Lower leg skin (tissue), 4 donors: ENCODE measurements around the gene ALG1. TPM values are rescaled to one million over a fixed set of nuclear protein-coding genes. Genes with fewer than 3 reads are reported as not detected.
A peak's percentile ranks its signal among the peaks of the same experiment; 100 is the strongest.
"Not testable (repeated sequence)": the region's sequence is repeated elsewhere in the genome, so short reads cannot be mapped to it uniquely, and the experiment has no call there.

Experiments used
- DNase-seq, 2 donors: peaks; one replicate each; pipeline ENCODE4 v3.0.0-alpha.2; 2019; ENCODE audit warnings: low spot score in 2 of 2
- H3K4me3 ChIP-seq: fragments of 200-600 bp; sonication (generic); 2 replicates; pipeline ENCODE4 v1.5.1; 2017; ENCODE audit warnings: mild to moderate bottlenecking, low read depth; ENCODE audit not compliant: poor library complexity, severe bottlenecking
- CTCF ChIP-seq, 3 donors: fragments of 450-650 bp; IDR thresholded peaks; one replicate each; pipeline ENCODE4 v1.5.1; 2016; ENCODE audit warnings: antibody characterized with exemption in 3 of 3, mild to moderate bottlenecking in 3 of 3, moderate library complexity in 2 of 3
- POLR2A ChIP-seq, 2 donors: fragments of 450-650 bp; IDR thresholded peaks; one replicate each; pipeline ENCODE4 v1.6.1; 2016 to 2017; ENCODE audit warnings: antibody characterized with exemption in 2 of 2, mild to moderate bottlenecking in 1 of 2, moderate library complexity in 1 of 2
- WGBS, 2 donors: methylation state at CpG; one replicate each; pipeline ENCODE4 v1.1.5; 2018; 5-methylcytosine and 5-hydroxymethylcytosine counted together
- intact Hi-C: fragments of 100-400 bp; cut with DNase I; formaldehyde crosslinking; loops from one replicate; pipeline ENCODE4 v1.15.0; 2023; ENCODE audit warnings: low total_unique reads
- total RNA-seq, 4 donors: library from RNA; depleted of rRNA; stranded (reverse); fragments of >200 nt; gene quantifications; one replicate each; pipeline ENCODE4 v1.1.0, GENCODE V29; 2016

ALG1 gene
- total RNA-seq, 4 donors from 2014 or later = 10.9 to 31.5 (median 17.0) TPM

GRCh38 chr16:5105039-5105438, 33.4 kb downstream of the ALG1 start:
- DNase-seq, intact Hi-C loops, H3K4me3 ChIP-seq: not testable (repeated sequence)
- 51 to 53% methylated on average over 5 of the region's 5 CpGs for WGBS, 2 donors

GRCh38 chr16:5108505-5109158, 37.0 kb downstream of the ALG1 start:
- WGBS, 2 donors = 91 to 96% methylated on average over 25 to 27 of the region's 27 CpGs
- no peak for TF ChIP-seq POLR2A (IDR thresholded peaks at IDR 0.05)
- TF ChIP-seq CTCF (IDR thresholded peaks at IDR 0.05) = no peak
- intact Hi-C loops = no loop called here
- DNase-seq = no peak
- H3K4me3 ChIP-seq = no peak overlapping the region

GRCh38 chr16:5110933-5111332, 39.3 kb downstream of the ALG1 start:
- H3K4me3 ChIP-seq, DNase-seq, intact Hi-C loops: not testable (repeated sequence)
- 76 to 84% methylated on average over 10 of the region's 10 CpGs for WGBS, 2 donors

DNA sequence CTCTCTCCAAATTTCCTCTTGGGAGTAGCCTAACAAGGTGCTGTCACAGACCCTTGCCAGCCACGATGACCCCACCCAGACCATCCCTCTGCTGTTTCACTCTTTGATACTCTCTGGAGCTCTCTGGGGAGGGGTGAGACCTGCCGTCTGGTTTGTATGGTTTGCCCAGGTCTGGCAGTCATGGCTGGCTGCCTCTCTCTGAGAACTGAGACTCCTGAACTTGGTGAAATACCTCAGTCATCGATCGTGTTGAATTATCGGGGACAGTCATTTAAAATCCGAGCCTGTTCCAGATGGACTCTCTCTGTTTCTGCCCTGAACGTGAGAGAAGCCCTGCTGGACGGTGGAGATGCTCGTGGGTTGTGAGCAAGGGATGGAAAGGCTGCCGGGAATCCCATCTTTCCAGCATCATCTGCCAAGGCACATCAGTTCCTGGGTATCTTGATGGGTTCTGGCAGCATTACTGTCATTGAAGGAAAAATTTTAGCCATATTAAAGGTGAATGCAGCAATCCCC, 45.2 kb downstream of the ALG1 start:
- H3K4me3 ChIP-seq, intact Hi-C loops, DNase-seq: not testable (repeated sequence)
- WGBS, 2 donors = 39 to 50% methylated on average over 10 of the region's 10 CpGs

- intact Hi-C loops, H3K4me3 ChIP-seq: not testable (repeated sequence)
- 19 to 24% methylated on average over 20 of the region's 20 CpGs for WGBS, 2 donors
- DNase-seq = peak in 1 of 2 donors; percentile 89
Measured at GRCh38 chr16:5117300-5118087, 45.9 kb downstream of the ALG1 start.

GRCh38 chr16:5131467-5132004, 59.9 kb downstream of the ALG1 start:
- H3K4me3 ChIP-seq, intact Hi-C loops, DNase-seq: not testable (repeated sequence)
- 86 to 92% methylated on average over 3 of the region's 3 CpGs for WGBS, 2 donors

GRCh38 chr16:5132915-5133600, 61.4 kb downstream of the ALG1 start:
- DNase-seq, intact Hi-C loops, H3K4me3 ChIP-seq: not testable (repeated sequence)
- 23 to 25% methylated on average over 13 of the region's 13 CpGs for WGBS, 2 donors

DNA sequence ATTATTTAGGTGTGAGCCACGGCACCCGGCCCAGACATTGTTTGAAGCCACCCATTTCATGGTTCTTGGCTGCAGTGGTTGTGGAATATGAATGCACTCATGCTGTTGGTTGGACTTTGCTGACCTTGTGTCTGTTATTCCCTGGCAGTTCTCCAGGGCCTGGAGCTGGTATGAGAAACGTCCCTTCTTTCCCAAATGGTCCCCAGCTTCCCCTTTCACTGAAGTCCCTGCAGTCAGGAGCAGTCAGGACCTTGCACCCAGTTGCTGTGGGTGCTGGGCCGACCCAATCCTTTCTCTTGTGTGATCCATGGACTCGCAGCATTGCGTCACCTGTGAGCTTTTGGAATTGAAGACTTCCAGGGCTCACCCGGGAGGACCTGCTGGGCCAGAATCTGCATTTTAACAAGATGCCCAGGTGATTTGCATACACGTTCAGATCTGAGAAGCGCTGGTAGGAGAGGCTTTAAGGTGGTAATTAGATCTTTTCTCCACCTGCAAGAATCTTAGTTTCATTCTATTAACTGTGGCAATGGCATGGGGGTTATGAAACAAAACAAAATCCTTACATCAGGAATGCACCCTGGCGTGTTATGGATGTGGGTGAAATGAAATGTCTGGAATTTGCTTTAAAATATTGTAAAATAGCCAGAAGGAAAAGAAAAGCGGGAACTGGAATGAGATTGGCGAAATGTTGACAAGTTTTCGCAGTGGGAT, 63.3 kb downstream of the ALG1 start:
- intact Hi-C loops, DNase-seq, H3K4me3 ChIP-seq: not testable (repeated sequence)
- WGBS, 2 donors = 37 to 48% methylated on average over 10 to 13 of the region's 13 CpGs

Other genes with a start within 250 kb of the ALG1 start
- gene GLYR1, start 224.6 kb upstream of the ALG1 start, total RNA-seq = 10 to 100 TPM; 36.8 to 52.6 (median 51.3) TPM
- gene UBN1, start 224.4 kb upstream of the ALG1 start, total RNA-seq = 10 to 100 TPM; 20.7 to 38.3 (median 27.9) TPM
- gene PPL, start 134.7 kb upstream of the ALG1 start, total RNA-seq = 100 to 1,000 TPM; 445 to 545 (median 495) TPM
- 1 to 10 TPM in 2 of 4 donors, under 1 TPM in 2; 0.91 to 2.6 (median 1.3) TPM for gene SEC14L5, start 113.5 kb upstream of the ALG1 start, total RNA-seq
- gene NAGPA, start 37.9 kb upstream of the ALG1 start, total RNA-seq = 10 to 100 TPM; 27.6 to 85.1 (median 45.1) TPM
- gene C16orf89, start 5.9 kb upstream of the ALG1 start, total RNA-seq = under 1 TPM in 1 of 4 donors, not detected in 3; 0.12 TPM
- gene EEF2KMT, start 26.0 kb downstream of the ALG1 start, total RNA-seq = 10 to 100 TPM in 1 of 4 donors, 1 to 10 TPM in 3; 6.6 to 10.2 (median 8.9) TPM